ELR (cell line): ENCODE results near the gene RERE.

Experiments used
- DNase-seq: peaks from one replicate; pipeline ENCODE4 v3.0.0-alpha.2; 2015; ENCODE audit warnings: low read depth

The RERE gene

GRCh38 chr1:8361198-8361849, 456.1 kb downstream of the RERE start:
- DNase-seq, result no peak

GRCh38 chr1:8360493-8361197, 456.8 kb downstream of the RERE start:
- DNase-seq, result no peak

- no peak for DNase-seq
Observed at GRCh38 chr1:8359617-8360481, 457.6 kb downstream of the RERE start.

DNA sequence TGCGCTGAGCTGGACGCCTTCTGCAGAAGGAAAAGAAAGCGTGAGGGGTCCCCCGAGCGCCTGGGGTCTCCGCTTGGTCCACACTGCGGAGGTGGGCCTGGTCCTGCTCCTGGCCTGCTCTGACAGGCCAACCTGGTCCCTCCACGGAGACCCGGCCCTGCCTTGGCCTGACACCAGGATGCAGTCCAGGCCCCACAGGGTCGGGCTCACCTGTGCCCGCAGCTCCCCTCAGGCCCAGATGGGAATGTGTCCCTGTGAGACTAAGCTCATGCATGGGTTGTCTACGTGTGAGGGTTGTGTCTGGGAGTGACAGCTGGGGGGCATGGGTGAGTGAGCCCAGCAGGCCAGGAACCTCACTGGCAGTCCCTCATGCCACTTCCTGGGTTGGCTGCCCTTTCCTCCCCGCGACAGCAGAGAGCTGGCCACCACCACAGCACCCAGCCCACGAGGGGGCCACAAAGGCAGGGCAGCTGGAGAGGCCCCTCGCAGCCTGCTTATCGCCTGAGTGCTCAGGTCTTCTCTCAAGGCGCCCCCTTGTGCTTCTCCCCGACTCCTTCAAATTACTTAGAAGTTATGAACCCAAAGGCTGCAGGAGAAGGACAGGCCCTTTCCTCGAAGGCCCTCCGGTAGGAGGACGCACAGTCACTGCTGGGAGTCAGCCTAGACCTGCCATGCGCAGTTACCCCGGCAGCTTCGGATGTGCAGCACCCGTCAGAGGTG, 458.4 kb downstream of the RERE start:
- DNase-seq, result no peak

DNA sequence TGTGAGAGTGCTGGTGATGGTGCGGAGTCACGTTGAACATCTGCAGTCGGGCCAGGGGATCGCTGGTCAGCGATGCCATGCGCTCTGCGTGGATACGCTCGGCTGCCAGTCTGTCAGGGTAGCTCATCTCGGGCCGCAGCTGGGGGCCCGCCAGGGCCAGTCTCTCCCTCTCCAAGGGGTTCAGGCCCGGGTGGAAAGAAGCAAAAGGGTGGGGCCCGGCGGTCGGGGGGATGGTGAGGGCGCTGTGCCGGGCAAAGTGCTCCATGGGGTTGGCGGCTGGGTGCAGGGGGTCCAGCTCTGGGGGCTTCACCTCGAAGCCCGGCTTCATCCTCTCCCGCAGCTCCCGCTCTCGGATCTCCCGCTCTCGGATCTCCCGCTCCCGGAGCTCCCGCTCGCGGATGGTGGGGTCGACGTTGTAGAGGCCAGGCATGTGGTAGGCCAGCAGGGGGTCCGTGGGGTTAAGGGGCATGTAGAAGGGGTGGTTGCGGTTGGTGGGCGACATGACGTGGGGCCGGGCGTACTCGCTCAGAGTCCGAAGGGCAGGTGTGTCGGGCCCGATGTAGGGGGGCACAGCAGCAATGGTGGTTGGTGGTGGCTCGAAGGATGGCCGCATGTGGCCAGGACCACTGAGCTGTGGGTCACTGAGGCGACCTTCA, 459.1 kb downstream of the RERE start:
- no peak for DNase-seq

DNA sequence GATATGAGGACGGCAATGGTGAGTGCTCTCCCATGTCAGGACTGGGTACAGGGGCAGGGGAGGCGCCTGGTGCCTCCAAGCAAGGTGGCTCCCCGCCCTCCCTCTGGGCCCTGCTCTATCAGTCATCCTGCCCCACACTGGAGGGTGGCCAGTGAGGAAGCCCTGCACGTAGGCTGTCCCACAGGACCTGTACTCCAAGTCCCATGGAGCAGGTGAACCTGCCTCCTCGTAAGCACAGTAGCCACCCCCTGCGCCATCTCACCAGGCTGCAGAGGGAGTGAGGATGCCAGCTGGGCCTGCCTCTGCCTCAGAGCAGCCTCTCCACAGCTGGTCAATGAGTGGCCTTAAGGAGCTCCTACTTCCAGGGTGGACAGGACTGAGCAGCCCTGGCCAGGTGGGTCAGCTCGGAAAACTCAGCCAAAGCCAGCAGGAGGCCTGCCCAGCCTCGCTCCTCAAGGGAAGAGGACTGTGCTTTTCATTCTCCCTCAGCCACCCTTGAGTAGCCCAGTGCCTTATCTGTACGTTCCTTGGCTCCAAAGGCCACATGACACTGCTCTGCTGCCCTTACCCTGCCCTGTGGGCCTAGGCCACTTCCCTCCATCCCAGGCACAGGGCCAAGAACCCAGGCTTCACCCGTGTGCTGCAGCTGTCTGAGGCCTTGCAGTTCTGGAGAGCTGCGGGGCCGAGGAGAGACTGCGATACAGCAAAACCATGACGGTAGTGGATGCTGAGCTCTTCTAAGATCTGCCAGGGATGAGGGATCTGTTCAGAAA, 459.9 kb downstream of the RERE start:
- DNase-seq, result no peak

DNA sequence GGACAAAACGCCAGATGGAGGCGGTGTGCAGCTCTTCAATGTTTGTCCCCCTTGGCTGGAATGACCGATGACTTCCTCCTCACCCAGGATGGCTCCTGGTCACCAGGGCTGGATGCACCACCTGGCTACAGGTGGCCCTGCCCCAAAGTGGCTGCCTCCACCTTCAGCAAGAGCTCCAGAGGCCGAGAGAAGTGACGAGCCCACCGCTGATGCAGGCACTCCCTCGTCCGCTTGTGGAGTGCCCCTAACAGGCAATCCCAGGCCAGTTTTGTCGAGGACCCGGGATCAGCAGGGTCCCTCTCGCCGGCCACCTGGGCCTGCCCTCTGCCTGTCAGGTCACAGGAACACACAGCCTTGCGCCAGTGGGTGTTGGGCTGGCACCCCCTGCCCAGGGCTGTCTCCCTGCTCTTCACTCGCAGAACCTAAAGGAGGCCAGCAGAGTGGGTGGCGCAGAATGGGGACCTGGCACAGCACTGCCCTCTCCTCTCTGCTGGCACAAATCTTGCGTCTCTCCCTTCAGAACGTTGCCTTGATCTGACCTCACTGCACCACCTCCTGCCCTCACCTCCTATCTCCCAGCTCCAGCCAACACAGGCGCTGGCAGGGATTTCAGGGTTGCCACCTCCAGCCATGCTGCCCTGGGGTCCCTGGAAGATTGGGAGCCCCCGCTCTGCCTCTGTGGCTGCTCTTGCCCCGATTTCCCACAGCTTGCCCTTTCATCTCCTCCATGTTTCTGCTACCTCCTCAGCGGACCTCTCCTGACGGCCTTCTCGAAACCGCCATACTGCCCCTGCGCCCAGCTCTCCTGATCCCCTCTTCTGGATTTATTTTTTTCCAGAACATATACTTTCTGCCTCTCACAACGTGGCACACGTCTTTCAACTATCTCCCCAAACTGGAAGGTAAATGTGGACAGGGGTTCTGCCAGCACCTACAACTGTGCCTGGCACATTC, 460.9 kb downstream of the RERE start:
- no peak for DNase-seq

DNA sequence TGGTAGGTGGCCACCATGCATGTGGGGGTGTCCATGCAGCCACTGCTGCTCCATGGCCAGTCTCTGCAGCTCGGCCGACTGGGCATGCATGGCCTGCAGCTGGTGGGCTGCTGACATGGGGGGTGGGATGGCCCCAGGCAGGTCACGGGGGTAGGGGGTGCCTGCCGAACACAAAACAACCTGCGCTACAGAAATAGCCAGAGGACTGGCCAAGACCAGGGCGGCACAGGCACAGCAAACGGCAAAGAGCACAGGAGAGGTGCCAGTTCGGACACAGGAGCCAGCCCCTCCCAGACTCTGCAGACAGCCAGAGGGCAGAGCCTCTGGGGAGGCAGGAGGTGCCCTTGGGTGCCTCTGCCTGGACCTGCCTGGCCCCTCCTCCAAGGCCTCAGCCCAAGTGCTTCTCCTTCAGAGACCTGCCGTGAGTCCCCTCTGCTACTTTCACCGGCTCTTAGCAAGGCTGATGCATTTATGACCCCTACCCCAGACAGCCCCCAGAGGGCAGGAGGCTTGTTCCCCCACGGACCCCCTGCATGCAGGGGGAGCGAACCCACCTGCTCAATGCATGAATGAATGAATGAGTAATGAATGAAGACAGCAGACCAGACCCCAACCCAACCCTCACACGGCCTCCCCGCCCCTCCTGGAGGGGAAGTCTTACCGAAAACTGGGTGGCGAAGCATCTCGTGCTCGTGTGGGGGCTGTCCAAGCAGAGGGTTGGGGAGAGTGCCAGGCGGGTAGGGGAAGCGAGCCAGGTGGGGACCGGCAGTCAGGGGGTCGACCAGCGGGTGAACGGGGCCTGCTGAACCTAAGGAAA, 461.8 kb downstream of the RERE start:
- DNase-seq, result no peak

GRCh38 chr1:8354038-8354437, 463.4 kb downstream of the RERE start:
- DNase-seq, result no peak

DNA sequence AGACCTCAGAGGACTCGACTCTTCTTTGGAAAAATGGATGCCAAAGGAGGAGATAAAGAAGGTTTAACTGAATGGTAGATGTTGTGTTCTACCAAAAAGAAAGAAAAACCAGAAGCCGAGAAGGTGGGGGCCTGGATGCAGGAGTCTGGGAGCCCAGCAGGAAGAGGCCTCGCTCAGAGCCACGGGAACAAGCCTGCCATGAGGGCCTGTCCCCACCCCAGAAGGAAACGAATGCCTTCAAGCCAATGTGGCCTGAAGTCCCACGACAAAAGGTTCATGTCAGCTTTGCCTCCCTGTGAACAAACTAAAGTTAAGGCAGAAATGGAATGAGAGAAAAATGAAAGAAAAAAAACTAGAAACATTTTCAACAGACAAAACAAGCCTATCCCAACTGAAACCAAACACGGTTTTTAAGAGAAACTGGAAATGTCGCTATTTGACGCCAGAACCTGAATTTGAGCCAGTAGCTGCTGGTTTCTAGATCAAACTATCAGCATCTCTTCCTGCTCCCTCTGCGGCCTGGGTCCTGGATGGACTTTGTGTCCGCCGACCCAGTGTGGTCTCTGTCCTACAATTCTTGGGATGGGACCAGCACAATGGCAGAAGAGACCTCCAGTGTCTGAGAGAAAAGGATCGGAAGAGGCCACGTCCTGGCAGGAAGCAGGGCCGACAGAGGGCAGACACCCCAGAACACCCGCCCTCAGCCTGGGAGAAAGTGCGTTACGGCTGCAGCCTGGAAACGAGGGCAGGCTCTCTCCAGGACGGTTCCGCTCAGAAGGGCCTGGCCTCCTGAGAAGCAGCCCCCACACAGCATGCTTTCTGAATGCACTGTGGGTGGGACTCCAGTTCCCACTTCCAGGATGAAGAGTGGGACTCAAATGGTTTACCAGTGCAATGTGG, 464.3 kb downstream of the RERE start:
- DNase-seq, result no peak

- DNase-seq, result no peak
Observed at GRCh38 chr1:8352471-8352845, 465.0 kb downstream of the RERE start.

DNA sequence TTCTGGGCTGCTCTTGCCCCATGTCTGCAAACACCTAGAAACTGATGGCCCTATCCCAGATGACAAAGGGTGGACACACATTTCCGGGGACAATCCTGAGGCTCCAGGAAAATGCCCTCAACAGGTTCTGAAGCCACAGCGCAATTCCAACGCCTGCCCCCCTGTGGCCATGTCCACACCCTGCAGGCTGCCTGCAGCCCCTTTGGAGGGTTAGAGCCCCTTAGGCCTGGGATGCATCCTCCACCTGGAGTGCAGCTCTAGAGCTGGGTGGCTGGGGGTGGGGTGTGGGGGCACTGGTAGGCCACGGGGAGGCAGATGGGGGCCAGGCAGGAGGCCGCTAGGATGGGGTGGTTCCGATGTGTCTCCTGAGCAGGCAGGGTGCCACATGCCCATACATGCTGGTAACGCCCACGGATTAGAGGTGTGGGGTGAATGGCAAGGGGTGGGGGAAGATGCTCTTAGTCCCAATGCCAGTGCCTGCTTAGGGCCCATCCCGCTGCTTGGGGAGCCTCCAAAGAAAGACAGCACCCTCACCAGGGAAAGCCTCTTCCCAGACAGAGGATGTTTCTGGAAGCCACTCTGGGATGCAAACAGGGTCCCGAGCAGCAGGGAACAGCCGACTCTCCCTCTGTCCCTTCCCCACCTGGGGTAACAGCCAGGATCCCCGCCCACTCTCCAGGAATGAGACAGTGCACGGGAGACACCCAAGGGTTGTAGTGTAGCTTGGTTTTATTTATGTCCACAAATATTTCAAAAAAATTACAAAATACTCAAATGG, 465.6 kb downstream of the RERE start:
- DNase-seq, result peak; percentile 44

DNA sequence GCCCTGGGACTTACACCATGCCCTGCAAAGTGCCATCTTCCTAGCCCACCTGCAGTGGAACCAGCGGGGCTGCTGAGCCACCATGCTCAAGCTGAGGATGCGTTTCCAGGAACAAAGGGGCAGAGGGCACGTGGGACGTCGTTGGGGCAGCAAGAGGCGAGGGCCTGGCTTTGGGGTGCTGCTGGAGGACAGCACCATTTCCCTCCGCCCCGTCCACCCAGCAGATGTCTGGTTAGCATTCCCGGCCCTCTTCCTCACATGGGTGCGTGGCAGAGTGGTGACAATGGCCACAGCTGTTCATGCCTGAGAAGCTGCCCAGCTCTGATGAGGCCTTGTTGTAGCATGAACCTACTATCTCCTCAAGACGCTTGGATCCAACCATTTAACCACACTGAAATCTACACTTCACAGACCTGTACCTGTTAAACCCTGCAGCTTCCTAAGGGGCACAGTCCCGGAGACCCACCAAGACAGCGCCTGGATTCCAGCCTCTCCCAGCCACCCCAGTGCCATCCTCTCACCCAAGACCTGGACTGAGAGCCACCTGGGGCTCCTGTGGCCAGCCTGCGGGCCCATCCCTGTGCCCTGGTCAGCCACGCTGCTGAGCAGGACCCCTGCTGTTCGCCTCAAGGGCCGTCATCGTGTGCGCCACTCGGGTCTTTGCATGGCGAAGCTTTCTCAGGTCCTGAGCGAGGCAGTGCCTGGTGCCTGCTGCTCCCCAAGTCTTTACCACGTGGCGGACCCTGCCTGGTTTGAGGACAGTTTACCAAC, 466.3 kb downstream of the RERE start:
- no peak for DNase-seq

DNA sequence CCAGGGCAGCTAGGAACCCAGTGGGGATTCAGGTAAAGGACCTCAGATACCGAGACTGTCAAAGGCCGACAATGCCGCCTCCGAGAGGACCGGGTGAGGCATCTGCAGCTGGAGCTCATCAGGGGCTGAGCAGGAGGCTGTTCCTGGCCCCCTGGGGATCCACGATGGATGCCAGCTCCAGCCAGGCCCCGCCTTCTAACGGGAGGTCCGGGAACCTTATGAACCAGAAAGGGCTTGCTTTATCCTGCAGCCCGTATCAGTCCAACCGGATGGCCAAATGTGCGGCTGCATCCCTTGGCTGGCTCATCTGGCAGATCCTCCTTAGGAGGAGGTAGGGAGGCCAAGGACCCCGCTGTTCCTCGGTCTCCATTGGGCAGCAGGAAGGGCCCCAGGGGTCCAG, 467.5 kb downstream of the RERE start:
- DNase-seq, result no peak

DNA sequence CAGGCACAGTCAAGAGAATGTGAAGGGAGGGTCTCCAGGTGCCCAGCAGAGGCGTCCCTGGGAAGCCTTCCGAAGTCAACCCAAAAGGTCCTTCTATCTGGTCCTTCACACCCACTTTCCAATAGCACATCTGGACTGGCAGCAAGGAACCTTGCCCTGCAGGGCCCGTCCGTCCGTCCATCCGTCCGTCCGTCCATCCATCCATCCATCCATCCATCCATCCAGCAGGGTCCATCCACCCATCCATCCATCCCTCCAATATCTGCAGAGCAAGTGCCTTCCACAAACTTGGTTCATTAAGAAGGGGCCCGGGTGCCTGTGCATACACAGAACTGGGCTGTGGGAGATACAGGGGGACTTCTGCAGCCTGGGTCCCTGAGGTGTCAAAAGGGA, 468.0 kb downstream of the RERE start:
- no peak for DNase-seq

DNA sequence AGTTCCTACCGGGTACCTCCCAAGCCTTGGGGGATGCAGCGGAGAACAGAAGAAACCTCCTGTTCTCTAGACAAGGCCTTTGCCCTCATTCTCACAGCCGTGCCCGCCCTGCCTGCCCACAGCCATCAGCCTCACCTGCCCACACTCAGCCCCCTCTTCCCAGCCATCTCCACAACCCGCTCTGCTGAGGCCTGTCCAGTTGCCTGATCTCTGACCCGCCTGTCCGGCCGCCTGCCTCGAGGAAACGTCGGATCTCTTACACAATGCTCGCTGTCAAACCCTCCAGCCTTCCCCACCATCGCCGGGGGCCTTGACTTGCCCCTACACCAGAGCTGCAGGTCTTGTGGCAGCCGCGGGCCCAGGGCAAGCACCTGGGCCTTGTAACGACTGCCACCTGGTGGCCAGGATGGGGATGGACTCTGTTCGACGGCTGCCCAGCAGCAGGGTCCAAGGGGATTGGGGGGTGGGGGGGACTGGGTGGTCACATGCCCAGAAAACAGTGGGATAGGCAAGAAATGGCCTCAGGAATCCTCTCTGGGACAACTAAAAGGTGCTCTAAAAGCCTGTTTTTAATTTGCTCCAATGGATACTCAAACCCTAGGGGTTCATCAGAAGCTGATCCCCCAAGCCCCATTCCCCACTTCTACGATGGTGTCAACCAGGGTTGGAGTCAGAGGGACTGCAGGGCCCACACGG, 468.5 kb downstream of the RERE start:
- peak; percentile 59 for DNase-seq
